Tibial artery (tissue), 4 donors: ENCODE results near the gene ZSCAN20.

Experiments
- DNase-seq, 2 donors: peaks; one replicate each; pipeline ENCODE4 v3.0.0-alpha.2; 2019
- H3K27ac ChIP-seq, 2 donors: fragments of 200-600 bp; sonication (generic) in 1 of 2; 1 replicate in 1 of 2; 2 replicates in 1 of 2; pipeline ENCODE4 v1.5.1; 2018 to 2019; ENCODE audit warnings: mild to moderate bottlenecking in 1 of 2
- H3K27me3 ChIP-seq, 2 donors: fragments of 200-600 bp; sonication (generic) in 1 of 2; one replicate each; pipeline versions ENCODE4 v1.5.1 to v1.6.0; 2016 to 2019
- H3K36me3 ChIP-seq, 3 donors: fragments of 200-600 bp; sonication (generic) in 2 of 3; one replicate each; pipeline ENCODE4 v1.5.1; 2016 to 2019; ENCODE audit warnings: mild to moderate bottlenecking in 2 of 3
- H3K4me1 ChIP-seq, 4 donors: fragments of 200-600 bp; sonication (generic) in 2 of 4; 1 replicate in 3 of 4; 2 replicates in 1 of 4; pipeline ENCODE4 v1.5.1; 2016 to 2019
- H3K4me3 ChIP-seq, 2 donors: fragments of 200-600 bp; sonication (generic) in 1 of 2; 1 replicate in 1 of 2; 2 replicates in 1 of 2; pipeline ENCODE4 v1.5.1; 2018 to 2019; ENCODE audit warnings: mild to moderate bottlenecking in 2 of 2
- H3K9me3 ChIP-seq, 3 donors: fragments of 200-600 bp; sonication (generic) in 1 of 3; one replicate each; pipeline ENCODE4 v1.5.1; 2016 to 2019
- intact Hi-C: fragments of 100-400 bp; cut with DNase I; formaldehyde crosslinking; loops from one replicate; pipeline ENCODE4 v1.15.0; 2023; ENCODE audit warnings: low total_unique reads
- TF ChIP-seq, protein P1 (sequence below), 2 experiments: fragments of 200-600 bp in 1 of 2; fragments of 450-650 bp in 1 of 2; IDR thresholded peaks; one replicate each; pipeline ENCODE4 v1.5.1; 2017 to 2019; ENCODE audit warnings: antibody characterized with exemption in 2 of 2, mild to moderate bottlenecking in 1 of 2, moderate library complexity in 1 of 2

ZSCAN20 gene

DNA sequence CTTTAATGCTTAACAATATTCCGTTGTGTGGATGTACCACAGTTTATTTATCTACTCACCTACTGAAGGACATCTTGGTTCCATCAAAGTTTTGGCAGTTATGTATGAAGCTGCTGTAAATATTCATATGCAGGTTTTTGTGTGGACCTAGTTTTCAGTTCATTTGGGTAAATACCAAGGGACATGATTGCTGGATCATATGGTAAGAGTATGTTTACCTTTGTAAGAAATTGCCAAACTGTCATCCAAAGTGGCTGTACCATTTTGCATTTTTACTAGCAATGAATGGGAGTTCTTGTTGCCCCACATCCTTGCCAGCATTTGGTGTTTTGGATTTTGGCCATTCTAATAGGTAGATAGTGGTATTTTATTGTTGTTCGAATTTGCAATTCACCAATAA lies 10.0 kb downstream of the ZSCAN20 start:
- H3K27me3 ChIP-seq: no peaks in the 10 kb centered on the region
- peaks cover 34 to 62% (median 40%) of the 10 kb centered on the region in 3 donors for H3K36me3 ChIP-seq
- intact Hi-C loops: no loop called here
- TF ChIP-seq, protein P1, sequence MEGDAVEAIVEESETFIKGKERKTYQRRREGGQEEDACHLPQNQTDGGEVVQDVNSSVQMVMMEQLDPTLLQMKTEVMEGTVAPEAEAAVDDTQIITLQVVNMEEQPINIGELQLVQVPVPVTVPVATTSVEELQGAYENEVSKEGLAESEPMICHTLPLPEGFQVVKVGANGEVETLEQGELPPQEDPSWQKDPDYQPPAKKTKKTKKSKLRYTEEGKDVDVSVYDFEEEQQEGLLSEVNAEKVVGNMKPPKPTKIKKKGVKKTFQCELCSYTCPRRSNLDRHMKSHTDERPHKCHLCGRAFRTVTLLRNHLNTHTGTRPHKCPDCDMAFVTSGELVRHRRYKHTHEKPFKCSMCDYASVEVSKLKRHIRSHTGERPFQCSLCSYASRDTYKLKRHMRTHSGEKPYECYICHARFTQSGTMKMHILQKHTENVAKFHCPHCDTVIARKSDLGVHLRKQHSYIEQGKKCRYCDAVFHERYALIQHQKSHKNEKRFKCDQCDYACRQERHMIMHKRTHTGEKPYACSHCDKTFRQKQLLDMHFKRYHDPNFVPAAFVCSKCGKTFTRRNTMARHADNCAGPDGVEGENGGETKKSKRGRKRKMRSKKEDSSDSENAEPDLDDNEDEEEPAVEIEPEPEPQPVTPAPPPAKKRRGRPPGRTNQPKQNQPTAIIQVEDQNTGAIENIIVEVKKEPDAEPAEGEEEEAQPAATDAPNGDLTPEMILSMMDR (IDR thresholded peaks at IDR 0.05): no peak
- H3K9me3 ChIP-seq: peaks cover 0 to 10% (median 0%) of the 10 kb centered on the region in 3 donors
- no peak for DNase-seq
- H3K4me3 ChIP-seq: no peak overlapping the region
- no peak overlapping the region for H3K27ac ChIP-seq
- no peaks in the 10 kb centered on the region for H3K4me1 ChIP-seq

DNA sequence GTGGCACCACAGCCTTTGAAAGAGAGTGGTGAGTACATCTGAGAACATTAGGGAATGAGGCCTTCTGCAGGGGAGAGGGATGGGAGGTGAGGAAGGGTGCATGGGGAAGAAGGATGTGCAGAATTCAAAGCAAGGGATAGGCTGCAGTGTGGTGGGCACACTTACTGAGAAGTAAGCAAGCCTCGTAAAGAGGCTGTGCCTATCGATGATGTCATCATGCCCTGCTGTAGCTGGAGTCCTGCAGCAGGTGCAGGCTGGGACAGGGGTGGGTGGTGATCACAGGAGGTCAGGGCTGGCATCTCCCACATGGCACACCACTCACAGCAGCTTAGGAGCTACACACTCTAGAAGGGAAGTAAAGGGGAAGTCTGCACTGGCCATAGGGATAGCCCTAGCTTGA lies 16.2 kb downstream of the ZSCAN20 start:
- Histone ChIP-seq H3K4me3 (no peak overlapping the region), H3K4me1 (no peaks in the 10 kb centered on the region), H3K27ac (no peak overlapping the region), H3K36me3 (peaks cover 70 to 79% (median 77%) of the 10 kb centered on the region in 3 donors), H3K27me3 (no peaks in the 10 kb centered on the region), H3K9me3 (peaks cover 0 to 26% (median 7%) of the 10 kb centered on the region in 3 donors)
- no peak for DNase-seq
- intact Hi-C loops: no loop called here
- TF ChIP-seq, protein P1 (IDR thresholded peaks at IDR 0.05): no peak

DNA sequence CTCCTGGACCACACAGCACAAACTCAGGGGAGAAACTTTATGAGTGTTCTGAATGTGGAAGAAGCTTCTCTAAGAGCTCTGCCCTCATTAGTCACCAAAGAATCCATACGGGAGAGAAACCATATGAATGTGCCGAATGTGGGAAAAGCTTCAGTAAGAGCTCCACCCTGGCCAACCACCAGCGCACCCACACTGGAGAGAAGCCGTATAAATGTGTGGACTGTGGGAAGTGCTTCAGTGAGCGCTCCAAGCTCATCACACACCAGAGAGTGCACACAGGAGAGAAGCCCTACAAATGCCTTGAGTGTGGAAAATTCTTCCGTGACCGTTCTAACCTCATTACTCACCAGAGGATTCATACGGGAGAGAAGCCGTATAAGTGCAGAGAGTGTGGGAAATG lies 22.5 kb downstream of the ZSCAN20 start:
- TF ChIP-seq, protein P1 (IDR thresholded peaks at IDR 0.05): no peak
- Histone ChIP-seq H3K4me1 (no peaks in the 10 kb centered on the region), H3K27me3 (no peaks in the 10 kb centered on the region), H3K36me3 (peaks cover 66 to 86% (median 84%) of the 10 kb centered on the region in 3 donors), H3K9me3 (peaks cover 11 to 77% (median 45%) of the 10 kb centered on the region in 3 donors), H3K4me3 (no peak overlapping the region), H3K27ac (no peak overlapping the region)
- intact Hi-C loops: no loop called here
- no peak for DNase-seq

DNA sequence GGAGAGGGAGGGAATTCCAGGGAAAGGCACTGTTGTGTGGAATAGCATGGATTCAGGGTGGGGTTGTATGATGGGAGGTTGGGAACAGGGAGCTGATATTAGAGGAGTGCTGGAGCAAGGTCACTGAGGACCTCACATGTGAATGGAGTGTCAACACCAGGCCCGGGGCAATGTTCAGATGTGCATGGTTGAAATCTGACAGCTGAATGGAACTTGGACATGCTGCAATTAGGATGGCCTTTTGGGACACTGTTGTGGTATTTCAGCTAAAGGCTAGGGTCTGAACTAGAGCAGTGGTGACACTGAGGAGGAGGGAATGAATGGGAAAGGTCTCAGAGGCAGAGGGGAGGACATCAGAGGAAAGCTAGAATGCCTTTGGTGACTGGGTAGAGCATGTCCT lies 25.0 kb downstream of the ZSCAN20 start:
- Histone ChIP-seq H3K4me1 (no peaks in the 10 kb centered on the region), H3K27me3 (no peaks in the 10 kb centered on the region), H3K9me3 (peaks cover 11 to 76% (median 45%) of the 10 kb centered on the region in 3 donors), H3K4me3 (no peak overlapping the region), H3K36me3 (peaks cover 42 to 66% (median 61%) of the 10 kb centered on the region in 3 donors), H3K27ac (no peak overlapping the region)
- DNase-seq: no peak
- intact Hi-C loops: no loop called here
- TF ChIP-seq, protein P1 (IDR thresholded peaks at IDR 0.05): no peak

DNA sequence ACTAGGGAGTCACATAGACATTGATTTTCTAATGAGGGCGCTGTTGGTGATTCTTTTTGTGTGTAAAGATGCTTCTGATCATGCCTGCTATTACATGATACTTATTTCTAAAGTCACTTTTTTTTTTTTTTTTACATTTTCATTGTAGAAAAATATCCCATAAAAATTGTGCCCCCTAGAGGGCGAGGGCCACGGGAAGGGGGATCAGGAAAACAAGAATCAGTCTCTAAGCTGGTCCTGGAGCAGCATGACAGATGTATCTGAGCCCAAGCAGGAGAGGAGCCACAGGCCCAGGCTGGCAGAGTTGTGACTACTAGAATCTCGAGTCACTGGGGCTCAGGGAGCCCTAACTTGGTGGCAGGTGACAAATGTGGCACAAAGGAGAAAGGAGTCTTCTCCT lies 28.1 kb downstream of the ZSCAN20 start:
- DNase-seq: no peak
- H3K9me3 ChIP-seq: peaks cover 0 to 44% (median 19%) of the 10 kb centered on the region in 3 donors
- H3K4me1 ChIP-seq: no peaks in the 10 kb centered on the region
- H3K27ac ChIP-seq: no peak overlapping the region
- H3K36me3 ChIP-seq: peaks cover 12 to 35% (median 30%) of the 10 kb centered on the region in 3 donors
- TF ChIP-seq, protein P1 (IDR thresholded peaks at IDR 0.05): no peak
- intact Hi-C loops: no loop called here
- no peak overlapping the region for H3K4me3 ChIP-seq
- no peaks in the 10 kb centered on the region for H3K27me3 ChIP-seq

DNA sequence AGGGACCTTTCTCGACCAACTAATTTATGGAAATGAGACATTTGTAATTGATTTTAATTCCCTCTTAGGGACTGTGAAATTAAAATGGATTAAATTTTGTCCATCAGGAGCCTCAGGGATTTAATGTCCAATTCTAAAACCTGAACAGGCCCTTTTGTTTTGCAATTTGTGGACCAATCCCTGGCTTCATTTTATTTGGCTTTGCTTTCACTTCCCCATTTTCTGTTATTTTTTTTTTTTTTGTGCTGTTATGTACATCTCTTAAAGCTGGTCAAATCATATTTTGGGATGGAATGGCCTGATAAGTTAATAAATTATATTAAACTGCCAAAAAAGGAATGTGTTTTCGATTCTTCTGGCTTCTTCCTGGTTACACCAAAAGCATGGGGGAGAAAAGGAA lies 28.9 kb downstream of the ZSCAN20 start:
- H3K4me3 ChIP-seq: no peak overlapping the region
- H3K4me1 ChIP-seq: no peaks in the 10 kb centered on the region
- intact Hi-C loops: no loop called here
- TF ChIP-seq, protein P1 (IDR thresholded peaks at IDR 0.05): no peak
- H3K36me3 ChIP-seq: peaks cover 6 to 27% (median 24%) of the 10 kb centered on the region in 3 donors
- no peak for DNase-seq
- peaks cover 0 to 37% (median 13%) of the 10 kb centered on the region in 3 donors for H3K9me3 ChIP-seq
- no peak overlapping the region for H3K27ac ChIP-seq
- no peaks in the 10 kb centered on the region for H3K27me3 ChIP-seq
